Peyer's patch (tissue), 4 donors: ENCODE measurements around the gene SIL1.
"Not testable (repeated sequence)": the region's sequence is repeated elsewhere in the genome, so short reads cannot be mapped to it uniquely, and the experiment has no call there.

Experiments used
- CTCF ChIP-seq, 6 experiments: fragments of 450-650 bp in 4 of 6; fragments of 200-600 bp in 2 of 6; sonication (generic) in 1 of 6; IDR thresholded peaks; one replicate each; pipeline ENCODE4 v1.5.1; 2017 to 2019; ENCODE audit warnings: antibody characterized with exemption in 6 of 6, mild to moderate bottlenecking in 3 of 6, moderate library complexity in 1 of 6
- POLR2A ChIP-seq, 2 donors: fragments of 450-650 bp; IDR thresholded peaks; one replicate each; pipeline ENCODE4 v1.5.1; 2017; ENCODE audit warnings: antibody characterized with exemption in 2 of 2, mild to moderate bottlenecking in 2 of 2, moderate library complexity in 2 of 2

GRCh38 chr5:139112362-139112761 lies 85.8 kb downstream of the SIL1 start:
- not testable (repeated sequence) for TF ChIP-seq CTCF, POLR2A (IDR thresholded peaks at IDR 0.05)
